Ascending aorta (tissue), 2 donors: ENCODE measurements around the gene ST8SIA1. TPM values are rescaled to one million over a fixed set of nuclear protein-coding genes. Genes with fewer than 3 reads are reported as not detected.
A peak's percentile ranks its signal among the peaks of the same experiment; 100 is the strongest.

Experiments used
- DNase-seq, 2 donors: peaks; one replicate each; pipeline ENCODE4 v3.0.0-alpha.2; 2019; ENCODE audit warnings: low spot score in 2 of 2
- H3K27ac ChIP-seq, 2 donors: fragments of 200-600 bp; sonication (generic); one replicate each; pipeline ENCODE4 v1.5.1; 2016 to 2017; ENCODE audit warnings: mild to moderate bottlenecking in 1 of 2
- H3K27me3 ChIP-seq: fragments of 200-600 bp; sonication (generic); one replicate; pipeline ENCODE4 v1.5.1; 2017
- H3K36me3 ChIP-seq, 2 donors: fragments of 200-600 bp; sonication (generic); one replicate each; pipeline ENCODE4 v1.5.1; 2016
- H3K4me1 ChIP-seq, 2 donors: fragments of 200-600 bp; sonication (generic); one replicate each; pipeline ENCODE4 v1.5.1; 2016 to 2017; ENCODE audit warnings: mild to moderate bottlenecking in 1 of 2
- H3K4me3 ChIP-seq, 2 donors: fragments of 200-600 bp; sonication (generic); one replicate each; pipeline ENCODE4 v1.5.1; 2016 to 2017; ENCODE audit warnings: mild to moderate bottlenecking in 1 of 2
- H3K9me3 ChIP-seq, 2 donors: fragments of 200-600 bp; sonication (generic); one replicate each; pipeline ENCODE4 v1.5.1; 2016
- CTCF ChIP-seq, 3 experiments: fragments of 200-600 bp in 2 of 3; fragments of 450-650 bp in 1 of 3; sonication (generic) in 2 of 3; IDR thresholded peaks; one replicate each; pipeline ENCODE4 v1.5.1; 2016 to 2019; ENCODE audit warnings: antibody characterized with exemption in 3 of 3, mild to moderate bottlenecking in 1 of 3, moderate library complexity in 1 of 3
- intact Hi-C: fragments of 100-400 bp; cut with DNase I; formaldehyde crosslinking; loops from one replicate; pipeline ENCODE4 v1.15.1; 2023
- total RNA-seq: library from RNA; depleted of rRNA; stranded (reverse); fragments of >200 nt; gene quantifications from one replicate; pipeline ENCODE4 v1.1.0, GENCODE V29; 2016

The ST8SIA1 gene
- total RNA-seq, 1 donor from 2014 or later: 9.7 TPM

GRCh38 chr12:22325218-22325617 lies 9.3 kb downstream of the ST8SIA1 start:
- TF ChIP-seq CTCF (IDR thresholded peaks at IDR 0.05): no peak
- intact Hi-C loops: no loop called here
- H3K4me3 ChIP-seq: no peak overlapping the region
- H3K27ac ChIP-seq: no peak overlapping the region
- H3K9me3 ChIP-seq: no peaks in the 10 kb centered on the region
- peaks cover 0 to 5% of the 10 kb centered on the region in 2 donors for H3K4me1 ChIP-seq
- H3K27me3 ChIP-seq: no peaks in the 10 kb centered on the region
- H3K36me3 ChIP-seq: no peaks in the 10 kb centered on the region
- DNase-seq: no peak

- DNase-seq: no peak
- intact Hi-C loops: no loop called here
- peaks cover 0 to 5% of the 10 kb centered on the region in 2 donors for H3K4me1 ChIP-seq
These were observed 12.4 kb downstream of the ST8SIA1 start for GRCh38 chr12:22322091-22322490.

GRCh38 chr12:22321638-22322037 lies 12.9 kb downstream of the ST8SIA1 start:
- DNase-seq: peak in 1 of 2 donors; percentile 63
- no peaks in the 10 kb centered on the region for H3K9me3 ChIP-seq
- peaks cover 0 to 5% of the 10 kb centered on the region in 2 donors for H3K4me1 ChIP-seq
- TF ChIP-seq CTCF (IDR thresholded peaks at IDR 0.05): no peak
- no peak overlapping the region for H3K4me3 ChIP-seq
- H3K27me3 ChIP-seq: no peaks in the 10 kb centered on the region
- no peaks in the 10 kb centered on the region for H3K36me3 ChIP-seq
- intact Hi-C loops: no loop called here
- peak overlapping the region; percentile 15 to 55 for H3K27ac ChIP-seq

More at GRCh38 chr12:22322091-22322490, 12.4 kb downstream of the ST8SIA1 start:
- Histone ChIP-seq H3K9me3 (no peaks in the 10 kb centered on the region), H3K36me3 (no peaks in the 10 kb centered on the region), H3K27me3 (no peaks in the 10 kb centered on the region), H3K27ac (peak overlapping the region in 1 of 2 donors; percentile 55), H3K4me3 (no peak overlapping the region)
- TF ChIP-seq CTCF (IDR thresholded peaks at IDR 0.05): no peak

- H3K4me1 ChIP-seq: peaks cover 0 to 5% of the 10 kb centered on the region in 2 donors
- no peaks in the 10 kb centered on the region for H3K27me3 ChIP-seq
- no peak for TF ChIP-seq CTCF (IDR thresholded peaks at IDR 0.05)
- H3K4me3 ChIP-seq: no peak overlapping the region
- H3K36me3 ChIP-seq: no peaks in the 10 kb centered on the region
- no peak for DNase-seq
- intact Hi-C loops: no loop called here
- no peaks in the 10 kb centered on the region for H3K9me3 ChIP-seq
- peak overlapping the region; percentile 15 to 55 for H3K27ac ChIP-seq
These were observed 13.4 kb downstream of the ST8SIA1 start for GRCh38 chr12:22321018-22321605.

GRCh38 chr12:22318108-22318737 lies 16.3 kb downstream of the ST8SIA1 start:
- no peaks in the 10 kb centered on the region for H3K27me3 ChIP-seq
- intact Hi-C loops: no loop called here
- H3K4me1 ChIP-seq: peaks cover 0 to 5% of the 10 kb centered on the region in 2 donors
- H3K4me3 ChIP-seq: no peak overlapping the region
- TF ChIP-seq CTCF (IDR thresholded peaks at IDR 0.05): no peak
- no peak overlapping the region for H3K27ac ChIP-seq
- no peak for DNase-seq
- H3K36me3 ChIP-seq: no peaks in the 10 kb centered on the region
- no peaks in the 10 kb centered on the region for H3K9me3 ChIP-seq
